Activated T-helper 2 cell treated with anti-CD3 and anti-CD28 coated beads, Interferon-gamma antibody, Interleukin-2, Interleukin-4, amounts not matched to agents 10 μg/mL and 5 μg/mL and 100 μg/mL, durations not matched to agents 14 hours and 24 hours and 36 hours (primary cell): Measurements from ENCODE around the gene SLC1A6. TPM values are rescaled to one million over a fixed set of nuclear protein-coding genes. Genes with fewer than 3 reads are reported as not detected.

ENCODE experiments used
- DNase-seq: peaks from one replicate; pipeline ENCODE4 v3.0.0; 2021; ENCODE audit warnings: low spot score
- H3K27ac Mint-ChIP-seq: one replicate; pipeline ENCODE4 v1.8.0; 2021; ENCODE audit warnings: mixed read lengths
- H3K27me3 Mint-ChIP-seq: one replicate; pipeline ENCODE4 v1.8.0; 2021; ENCODE audit warnings: low read depth, mixed read lengths
- H3K36me3 Mint-ChIP-seq: one replicate; pipeline ENCODE4 v1.8.0; 2021; ENCODE audit warnings: low read depth, mixed read lengths
- H3K4me1 Mint-ChIP-seq: one replicate; pipeline ENCODE4 v1.8.0; 2021; ENCODE audit warnings: low read depth, mixed read lengths
- H3K4me3 Mint-ChIP-seq: one replicate; pipeline ENCODE4 v1.8.0; 2021; ENCODE audit warnings: low read depth, mild to moderate bottlenecking, moderate library complexity, mixed read lengths
- H3K9me3 Mint-ChIP-seq: one replicate; pipeline ENCODE4 v1.8.0; 2021; ENCODE audit warnings: mixed read lengths
- intact Hi-C: fragments of 100-400 bp; cut with micrococcal nuclease; formaldehyde crosslinking; loops from one replicate; pipeline ENCODE4 v1.15.1; 2023
- total RNA-seq: library from RNA; stranded (reverse); gene quantifications from 2 replicates; pipeline ENCODE4 v1.2.3, GENCODE V29; 2022

Gene SLC1A6
- total RNA-seq, 1 donor from 2014 or later: not detected

DNA sequence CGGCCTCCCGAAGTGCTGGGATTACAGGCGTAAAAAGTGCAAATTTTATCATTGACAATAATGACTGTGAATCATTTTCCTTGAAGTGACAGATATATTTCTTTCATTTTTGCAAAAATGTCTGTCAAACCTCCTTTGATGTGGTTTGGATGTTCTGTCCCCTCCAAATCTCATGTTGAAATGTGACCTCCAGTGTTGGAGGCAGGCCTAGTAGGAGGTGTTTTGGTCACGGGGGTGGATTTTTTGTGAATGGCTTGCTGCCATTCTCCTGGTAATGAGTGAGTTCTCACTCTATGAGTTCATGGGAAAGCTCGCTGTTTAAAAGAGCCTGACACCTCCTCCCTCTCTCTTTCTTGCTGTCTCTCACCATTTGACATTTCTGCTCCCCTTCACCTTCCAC is 5.5 kb upstream of the SLC1A6 start:
- no peaks in the 10 kb centered on the region for H3K36me3 Mint-ChIP-seq
- H3K9me3 Mint-ChIP-seq: no peaks in the 10 kb centered on the region
- H3K27me3 Mint-ChIP-seq: peaks cover 11% of the 10 kb centered on the region
- DNase-seq: no peak
- H3K4me3 Mint-ChIP-seq: no peak overlapping the region
- intact Hi-C loops: no loop called here
- no peaks in the 10 kb centered on the region for H3K4me1 Mint-ChIP-seq
- H3K27ac Mint-ChIP-seq: no peak overlapping the region

- no peaks in the 10 kb centered on the region for H3K9me3 Mint-ChIP-seq
- no peaks in the 10 kb centered on the region for H3K36me3 Mint-ChIP-seq
- H3K4me3 Mint-ChIP-seq: no peak overlapping the region
- H3K4me1 Mint-ChIP-seq: no peaks in the 10 kb centered on the region
- H3K27me3 Mint-ChIP-seq: peaks cover 28% of the 10 kb centered on the region
- H3K27ac Mint-ChIP-seq: no peak overlapping the region
- DNase-seq: no peak
- intact Hi-C loops: no loop called here
Observed at GRCh38 chr19:14978161-14978776, 1.4 kb downstream of the SLC1A6 start.

DNA sequence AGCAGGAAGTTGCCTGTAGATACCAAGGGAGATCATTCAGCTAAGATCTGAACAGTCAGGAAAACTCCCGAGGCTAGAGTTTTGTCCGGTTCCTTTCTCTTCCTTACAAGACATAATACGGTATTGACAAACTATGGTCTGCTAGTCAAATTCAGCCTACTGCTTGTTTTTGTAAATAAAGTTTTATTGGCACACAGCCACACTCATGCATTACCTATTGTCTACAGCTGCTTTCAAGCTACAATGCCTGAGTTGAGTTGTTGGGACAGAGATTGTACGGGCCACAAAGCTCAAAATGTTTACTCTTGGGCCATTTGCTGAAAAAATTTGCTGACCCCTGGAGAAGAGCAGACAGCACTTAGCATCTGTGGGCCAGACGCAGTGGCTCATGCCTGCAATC is 2.5 kb downstream of the SLC1A6 start:
- Mint-ChIP-seq H3K36me3 (no peaks in the 10 kb centered on the region), H3K4me1 (no peaks in the 10 kb centered on the region), H3K4me3 (no peak overlapping the region), H3K27me3 (peaks cover 28% of the 10 kb centered on the region), H3K27ac (no peak overlapping the region), H3K9me3 (no peaks in the 10 kb centered on the region)
- intact Hi-C loops: no loop called here
- no peak for DNase-seq

DNA sequence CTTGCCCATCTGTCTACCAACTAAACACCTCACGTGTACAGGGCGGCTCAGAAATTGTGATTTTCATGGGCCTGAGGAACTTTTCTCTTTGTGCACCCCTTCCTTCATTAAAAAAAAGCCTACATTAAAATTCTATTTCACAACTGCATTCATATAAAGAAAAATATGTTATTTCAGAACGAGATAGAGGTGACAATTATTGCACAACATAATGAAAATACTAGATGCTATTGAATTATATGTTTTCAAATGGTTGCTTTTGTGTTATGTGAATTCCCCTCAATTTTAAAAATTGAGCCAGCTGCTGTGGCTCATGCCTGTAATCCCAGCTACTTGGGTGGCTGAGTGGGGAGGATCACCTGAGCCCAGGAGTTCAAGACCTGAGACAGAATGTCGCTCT is 5.2 kb downstream of the SLC1A6 start:
- H3K27ac Mint-ChIP-seq: no peak overlapping the region

GRCh38 chr19:14972676-14973075 is 7.0 kb downstream of the SLC1A6 start:
- H3K36me3 Mint-ChIP-seq: no peaks in the 10 kb centered on the region
- DNase-seq: no peak
- intact Hi-C loops: no loop called here
- no peak overlapping the region for H3K4me3 Mint-ChIP-seq
- H3K27me3 Mint-ChIP-seq: peaks cover 2% of the 10 kb centered on the region
- no peaks in the 10 kb centered on the region for H3K4me1 Mint-ChIP-seq
- no peaks in the 10 kb centered on the region for H3K9me3 Mint-ChIP-seq
- H3K27ac Mint-ChIP-seq: no peak overlapping the region

More for the DNA sequence above, 5.2 kb downstream of the SLC1A6 start:
- Mint-ChIP-seq H3K4me3 (no peak overlapping the region), H3K27me3 (peaks cover 15% of the 10 kb centered on the region), H3K9me3 (no peaks in the 10 kb centered on the region), H3K4me1 (no peaks in the 10 kb centered on the region), H3K36me3 (no peaks in the 10 kb centered on the region)
- DNase-seq: no peak
- intact Hi-C loops: no loop called here

- Mint-ChIP-seq H3K4me1 (no peaks in the 10 kb centered on the region), H3K36me3 (no peaks in the 10 kb centered on the region), H3K4me3 (no peak overlapping the region), H3K27ac (no peak overlapping the region), H3K9me3 (no peaks in the 10 kb centered on the region), H3K27me3 (peaks cover 2% of the 10 kb centered on the region)
- DNase-seq: no peak
- intact Hi-C loops: no loop called here
Observed at GRCh38 chr19:14971474-14971873, 8.2 kb downstream of the SLC1A6 start.

DNA sequence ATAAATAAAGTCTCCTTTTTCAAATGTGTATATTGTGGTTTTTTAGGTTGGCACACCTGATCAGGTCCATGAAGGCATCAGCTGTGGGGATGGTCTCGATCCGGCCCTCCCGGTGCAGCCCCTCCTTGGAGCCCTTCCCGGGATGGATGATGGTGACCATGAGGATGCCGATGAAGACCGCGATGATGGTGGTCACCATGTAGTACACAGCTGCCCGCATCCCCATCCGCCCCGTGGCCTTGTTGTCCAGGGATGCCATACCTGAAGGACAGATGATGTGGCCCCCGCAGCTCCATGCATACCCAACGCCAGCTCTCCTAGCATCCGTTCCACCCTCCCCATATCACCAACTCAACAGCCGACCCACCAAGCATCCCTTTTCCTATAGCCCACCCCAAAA is 11.4 kb downstream of the SLC1A6 start:
- Mint-ChIP-seq H3K36me3 (no peaks in the 10 kb centered on the region), H3K4me3 (no peak overlapping the region), H3K9me3 (no peaks in the 10 kb centered on the region), H3K4me1 (no peaks in the 10 kb centered on the region), H3K27me3 (no peaks in the 10 kb centered on the region), H3K27ac (no peak overlapping the region)
- intact Hi-C loops: no loop called here
- DNase-seq: no peak

DNA sequence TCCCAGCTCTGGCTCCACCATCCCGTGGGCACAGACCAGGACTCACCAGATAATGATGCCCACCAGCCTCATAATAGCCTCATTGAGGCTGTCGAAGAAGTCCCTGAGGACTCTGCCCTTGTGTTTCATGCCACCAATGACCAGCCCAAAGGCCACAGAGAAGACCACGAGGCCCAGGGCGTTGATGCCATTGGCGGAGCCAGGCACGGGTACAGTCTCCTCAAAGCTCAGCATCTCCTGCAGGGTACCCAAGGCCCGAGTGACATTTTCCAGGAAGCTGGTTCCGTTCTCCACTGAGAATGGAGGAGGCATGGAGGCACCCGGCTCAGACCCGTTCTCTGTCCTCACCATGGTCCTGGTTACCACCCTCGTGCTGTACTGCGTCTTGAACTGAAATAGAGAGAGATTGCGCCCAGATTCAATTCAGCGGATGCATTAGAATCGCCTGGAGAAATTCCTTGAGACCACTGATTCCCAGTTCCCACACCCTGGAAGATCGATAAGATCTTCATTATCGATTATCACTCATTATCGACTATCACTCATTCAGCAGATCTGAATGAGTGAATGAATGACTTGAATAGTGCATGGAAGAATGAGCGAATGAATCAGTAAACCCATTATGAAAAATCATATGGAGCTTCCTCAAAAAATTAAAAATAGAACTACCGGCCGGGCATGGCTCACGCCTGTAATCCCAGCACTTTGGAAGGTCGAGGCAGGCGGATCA is 17.5 kb downstream of the SLC1A6 start:
- DNase-seq: no peak
- no peaks in the 10 kb centered on the region for H3K4me1 Mint-ChIP-seq
- H3K9me3 Mint-ChIP-seq: peaks cover 17% of the 10 kb centered on the region
- no peak overlapping the region for H3K4me3 Mint-ChIP-seq
- H3K36me3 Mint-ChIP-seq: no peaks in the 10 kb centered on the region
- no peak overlapping the region for H3K27ac Mint-ChIP-seq
- intact Hi-C loops: no loop called here
- no peaks in the 10 kb centered on the region for H3K27me3 Mint-ChIP-seq

- H3K36me3 Mint-ChIP-seq: no peaks in the 10 kb centered on the region
- no peak overlapping the region for H3K27ac Mint-ChIP-seq
- intact Hi-C loops: no loop called here
- no peaks in the 10 kb centered on the region for H3K27me3 Mint-ChIP-seq
- no peaks in the 10 kb centered on the region for H3K4me1 Mint-ChIP-seq
- DNase-seq: no peak
- peaks cover 23% of the 10 kb centered on the region for H3K9me3 Mint-ChIP-seq
- no peak overlapping the region for H3K4me3 Mint-ChIP-seq
Observed at GRCh38 chr19:14959263-14959662, 20.4 kb downstream of the SLC1A6 start.

GRCh38 chr19:14957464-14957863 is 22.2 kb downstream of the SLC1A6 start:
- no peak overlapping the region for H3K27ac Mint-ChIP-seq
- H3K9me3 Mint-ChIP-seq: peaks cover 19% of the 10 kb centered on the region
- H3K4me3 Mint-ChIP-seq: no peak overlapping the region
- intact Hi-C loops: no loop called here
- H3K36me3 Mint-ChIP-seq: no peaks in the 10 kb centered on the region
- no peaks in the 10 kb centered on the region for H3K27me3 Mint-ChIP-seq
- H3K4me1 Mint-ChIP-seq: no peaks in the 10 kb centered on the region
- no peak for DNase-seq

- Mint-ChIP-seq H3K27me3 (no peaks in the 10 kb centered on the region), H3K4me1 (no peaks in the 10 kb centered on the region), H3K9me3 (peaks cover 12% of the 10 kb centered on the region), H3K36me3 (no peaks in the 10 kb centered on the region), H3K4me3 (no peak overlapping the region), H3K27ac (no peak overlapping the region)
- no peak for DNase-seq
- intact Hi-C loops: no loop called here
Observed at GRCh38 chr19:14954071-14954655, 25.5 kb downstream of the SLC1A6 start.

DNA sequence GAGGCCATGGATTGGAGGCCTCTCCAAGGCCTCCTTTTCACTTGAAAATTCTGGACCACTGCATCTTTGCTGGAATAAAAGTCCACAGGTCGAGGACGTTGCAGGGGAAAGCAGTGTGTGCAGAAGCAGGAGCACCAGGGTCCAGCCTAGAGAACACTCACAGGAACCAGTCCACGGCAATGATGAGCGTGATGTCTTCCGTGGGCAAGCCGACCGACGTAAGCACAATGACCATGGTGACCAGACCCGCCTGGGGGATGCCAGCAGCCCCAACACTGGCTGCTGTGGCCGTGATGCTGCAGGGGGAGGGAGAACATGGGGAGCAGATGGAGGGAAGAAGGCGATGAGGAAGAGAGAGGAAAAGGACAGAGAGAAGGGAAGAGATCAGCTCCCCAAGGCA is 26.9 kb downstream of the SLC1A6 start:
- intact Hi-C loops: no loop called here
- DNase-seq: no peak
- no peak overlapping the region for H3K4me3 Mint-ChIP-seq
- H3K36me3 Mint-ChIP-seq: no peaks in the 10 kb centered on the region
- no peaks in the 10 kb centered on the region for H3K4me1 Mint-ChIP-seq
- H3K27me3 Mint-ChIP-seq: no peaks in the 10 kb centered on the region
- H3K9me3 Mint-ChIP-seq: peaks cover 11% of the 10 kb centered on the region
- H3K27ac Mint-ChIP-seq: no peak overlapping the region

- intact Hi-C loops: no loop called here
- H3K9me3 Mint-ChIP-seq: no peaks in the 10 kb centered on the region
- H3K27me3 Mint-ChIP-seq: no peaks in the 10 kb centered on the region
- H3K4me3 Mint-ChIP-seq: no peak overlapping the region
- H3K4me1 Mint-ChIP-seq: no peaks in the 10 kb centered on the region
- no peaks in the 10 kb centered on the region for H3K36me3 Mint-ChIP-seq
- H3K27ac Mint-ChIP-seq: no peak overlapping the region
- no peak for DNase-seq
Observed at GRCh38 chr19:14950421-14950820, 29.2 kb downstream of the SLC1A6 start.
